GM18951 (cell line): Measurements from ENCODE around the gene SLC5A11.
"Not testable (repeated sequence)": the region's sequence is repeated elsewhere in the genome, so short reads cannot be mapped to it uniquely, and the experiment has no call there.

Experiments
- POLR2A ChIP-seq: IDR thresholded peaks from 4 replicates; pipeline ENCODE4 v1.6.1; 2011; ENCODE audit warnings: mild to moderate bottlenecking; ENCODE audit not compliant: insufficient read length, insufficient read depth; ENCODE audit errors: extremely low read depth
- in situ Hi-C: fragments of 300-500 bp; cut with MboI; formaldehyde crosslinking; loops from one replicate; pipeline ENCODE4 v1.12.0; 2022; ENCODE audit warnings: low sequenced_read_pairs, mixed read lengths, inconsistent platforms; ENCODE audit not compliant: unreplicated experiment

Gene SLC5A11, protein sequence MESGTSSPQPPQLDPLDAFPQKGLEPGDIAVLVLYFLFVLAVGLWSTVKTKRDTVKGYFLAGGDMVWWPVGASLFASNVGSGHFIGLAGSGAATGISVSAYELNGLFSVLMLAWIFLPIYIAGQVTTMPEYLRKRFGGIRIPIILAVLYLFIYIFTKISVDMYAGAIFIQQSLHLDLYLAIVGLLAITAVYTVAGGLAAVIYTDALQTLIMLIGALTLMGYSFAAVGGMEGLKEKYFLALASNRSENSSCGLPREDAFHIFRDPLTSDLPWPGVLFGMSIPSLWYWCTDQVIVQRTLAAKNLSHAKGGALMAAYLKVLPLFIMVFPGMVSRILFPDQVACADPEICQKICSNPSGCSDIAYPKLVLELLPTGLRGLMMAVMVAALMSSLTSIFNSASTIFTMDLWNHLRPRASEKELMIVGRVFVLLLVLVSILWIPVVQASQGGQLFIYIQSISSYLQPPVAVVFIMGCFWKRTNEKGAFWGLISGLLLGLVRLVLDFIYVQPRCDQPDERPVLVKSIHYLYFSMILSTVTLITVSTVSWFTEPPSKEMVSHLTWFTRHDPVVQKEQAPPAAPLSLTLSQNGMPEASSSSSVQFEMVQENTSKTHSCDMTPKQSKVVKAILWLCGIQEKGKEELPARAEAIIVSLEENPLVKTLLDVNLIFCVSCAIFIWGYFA

DNA sequence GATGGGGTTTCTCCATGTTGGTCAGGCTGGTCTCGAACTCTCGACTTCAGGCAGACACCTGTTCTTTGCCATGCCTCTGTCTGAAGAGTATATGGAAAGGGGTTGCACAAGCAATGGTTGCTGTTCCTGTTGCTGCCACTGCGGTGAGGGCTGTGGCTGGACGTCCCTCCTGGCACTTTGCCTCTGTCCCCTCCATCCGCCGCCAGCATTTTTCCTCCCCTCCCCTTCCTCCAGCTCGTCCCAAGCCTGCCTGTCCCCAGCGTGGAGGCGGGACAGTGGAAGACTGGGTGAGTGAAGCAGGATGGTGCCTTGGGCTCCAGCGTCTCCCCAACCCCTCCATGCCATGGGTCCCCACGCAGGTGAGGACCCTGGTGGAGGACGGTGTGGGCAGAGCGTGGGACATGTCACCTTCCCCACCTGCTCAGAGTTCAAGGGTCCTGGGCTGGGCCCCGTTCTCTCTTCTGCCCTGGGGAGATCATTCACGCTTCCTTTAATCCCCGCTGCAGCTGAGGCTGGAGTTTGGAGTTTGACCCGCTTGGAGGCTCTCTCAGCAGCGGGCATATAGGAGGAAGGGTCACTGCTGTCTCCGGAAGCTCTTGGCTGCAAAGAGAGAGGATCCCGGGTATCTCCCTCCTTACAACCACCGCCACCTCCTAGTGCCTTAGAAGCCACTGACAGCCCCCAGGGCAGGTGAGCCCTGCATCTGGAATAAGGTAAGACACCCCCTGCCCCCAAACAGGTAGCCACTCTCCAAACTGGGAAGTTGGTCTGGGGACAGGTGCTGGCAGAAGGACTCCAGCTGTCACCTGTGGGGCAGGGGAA is at the start of gene SLC5A11:
SLC5A11 (plus strand) TSS at position 238 of the 822 bp plus-strand sequence. CDS start 12,681 bp downstream, outside the sequence.
- TF ChIP-seq POLR2A, result no peak
- in situ Hi-C loops, result no loop called here

DNA sequence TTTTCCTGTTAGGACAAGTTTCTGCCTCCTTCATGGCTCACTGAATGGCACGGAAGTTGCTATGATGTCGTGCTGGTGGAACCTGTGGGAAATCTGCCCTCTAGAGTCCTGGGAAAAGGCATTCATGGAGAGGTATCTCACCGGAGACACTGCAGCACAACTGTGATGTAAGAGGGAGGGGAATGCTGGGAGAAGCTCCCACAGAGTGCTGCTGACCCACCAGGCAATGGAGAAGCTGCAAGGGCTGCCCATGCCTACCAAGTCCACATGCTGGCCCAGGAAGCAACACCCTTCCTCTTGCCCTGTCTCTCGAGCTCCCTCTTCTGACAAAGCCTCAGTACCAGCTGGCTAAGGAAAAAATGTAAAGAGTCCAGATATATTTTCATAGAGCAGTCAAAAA is 45.2 kb upstream of the SLC5A11 start:
- in situ Hi-C loops, result no loop called here
- no peak for TF ChIP-seq POLR2A

DNA sequence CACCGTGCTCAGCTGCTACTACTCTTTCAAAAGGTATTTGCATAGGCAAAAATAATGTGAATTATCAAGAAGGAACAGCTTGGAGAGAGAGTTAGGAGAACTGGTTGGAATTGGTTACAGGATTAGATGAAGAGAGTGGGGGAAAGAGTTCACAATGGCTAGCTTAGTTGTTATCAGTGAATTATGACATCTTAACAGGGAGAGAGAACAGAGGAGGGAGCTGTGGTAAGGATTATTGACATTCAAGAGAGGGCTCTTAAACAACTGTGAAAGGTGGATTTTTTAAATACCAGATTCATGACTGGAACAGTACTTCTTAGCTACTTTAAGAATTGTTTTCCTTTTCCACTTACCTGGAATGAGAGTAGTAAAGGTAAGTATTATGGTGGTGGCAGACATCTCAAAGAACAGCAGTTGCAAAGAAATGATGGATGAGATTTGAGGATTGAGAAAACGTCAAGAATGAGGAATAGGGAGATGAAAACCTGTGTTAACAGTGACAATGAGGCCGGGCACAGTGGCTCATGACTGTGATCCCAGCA is 43.9 kb upstream of the SLC5A11 start:
- in situ Hi-C loops, result no loop called here
- TF ChIP-seq POLR2A, result no peak

DNA sequence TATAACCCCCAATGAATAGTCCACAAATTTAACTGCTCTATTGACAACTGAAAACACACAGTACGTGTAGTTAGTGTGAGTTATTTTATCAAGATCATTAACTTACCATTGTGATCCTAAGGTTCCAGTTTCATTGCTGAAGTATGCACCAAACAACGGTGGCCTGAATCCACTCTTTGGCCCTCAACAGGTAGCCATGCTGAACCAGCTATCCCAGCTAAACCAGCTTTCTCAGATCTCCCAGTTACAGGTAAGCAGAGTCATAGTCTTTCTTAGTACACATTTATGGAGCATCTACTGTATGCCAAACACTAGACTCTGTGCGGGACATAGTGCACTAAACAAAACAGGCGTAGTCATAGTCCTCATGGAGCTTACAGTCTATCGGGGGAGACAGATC is 40.3 kb upstream of the SLC5A11 start:
- in situ Hi-C loops, result no loop called here
- TF ChIP-seq POLR2A, result no peak

DNA sequence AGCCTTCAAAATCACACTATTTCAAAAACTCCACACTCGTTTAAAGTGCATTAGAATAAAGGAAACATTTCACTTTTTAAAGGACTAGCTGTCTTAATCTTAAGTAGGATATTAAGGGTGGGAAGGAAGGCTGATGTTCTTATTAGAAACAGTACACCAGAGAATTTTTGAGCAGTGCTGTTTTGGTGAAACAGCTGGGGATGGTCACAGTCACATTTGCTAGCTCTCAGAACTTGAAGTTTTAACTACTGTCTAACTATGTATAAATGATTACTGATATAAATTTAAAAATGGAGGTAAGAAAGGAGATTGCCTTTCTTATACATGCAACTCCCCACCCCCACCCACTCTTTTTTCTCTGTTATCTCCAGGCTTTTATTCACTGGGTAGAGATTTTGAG is 38.5 kb upstream of the SLC5A11 start:
- TF ChIP-seq POLR2A, result no peak
- in situ Hi-C loops, result no loop called here

DNA sequence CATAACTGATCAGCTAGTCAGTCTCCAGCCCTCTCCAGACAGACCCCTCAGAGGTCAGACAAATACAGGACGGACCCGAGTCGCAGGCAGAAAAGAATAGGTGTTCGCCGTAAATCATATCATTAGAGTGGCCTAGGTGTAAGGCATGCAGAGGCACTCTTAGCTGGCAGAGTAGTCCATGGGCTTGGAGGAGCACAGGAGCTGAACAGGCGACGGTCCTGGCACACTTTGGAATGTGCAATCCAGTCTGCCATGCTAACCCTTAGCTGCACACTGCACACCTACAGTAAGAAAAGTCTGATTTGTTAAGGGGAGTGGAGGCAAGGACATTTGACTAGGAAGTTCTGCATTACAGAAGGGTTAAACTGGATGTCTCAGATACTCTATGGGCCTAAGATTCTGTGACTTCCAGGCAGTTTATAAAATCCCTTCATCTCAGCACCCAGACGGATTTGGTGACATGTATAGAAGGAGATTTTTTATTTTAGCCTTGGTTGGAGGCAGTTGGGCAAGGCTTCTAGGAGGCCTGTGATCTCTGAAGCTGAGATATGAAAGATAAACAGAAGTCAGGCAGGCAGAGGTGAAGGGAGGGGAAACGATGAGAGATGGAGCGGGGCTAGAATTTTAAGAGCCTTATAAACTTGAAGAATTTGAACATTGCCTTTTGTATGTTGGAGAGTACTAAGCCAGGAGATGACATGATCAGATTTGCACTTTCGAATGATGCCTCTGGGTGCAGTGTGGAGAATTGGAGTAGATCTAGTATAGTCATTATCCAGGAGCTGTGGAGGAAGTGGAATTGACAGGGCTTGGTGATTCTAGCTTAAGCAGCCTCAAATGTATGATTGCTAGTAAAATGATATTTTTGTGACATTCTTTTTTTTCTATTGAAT is 34.6 kb upstream of the SLC5A11 start:
- no peak for TF ChIP-seq POLR2A
- in situ Hi-C loops, result no loop called here

DNA sequence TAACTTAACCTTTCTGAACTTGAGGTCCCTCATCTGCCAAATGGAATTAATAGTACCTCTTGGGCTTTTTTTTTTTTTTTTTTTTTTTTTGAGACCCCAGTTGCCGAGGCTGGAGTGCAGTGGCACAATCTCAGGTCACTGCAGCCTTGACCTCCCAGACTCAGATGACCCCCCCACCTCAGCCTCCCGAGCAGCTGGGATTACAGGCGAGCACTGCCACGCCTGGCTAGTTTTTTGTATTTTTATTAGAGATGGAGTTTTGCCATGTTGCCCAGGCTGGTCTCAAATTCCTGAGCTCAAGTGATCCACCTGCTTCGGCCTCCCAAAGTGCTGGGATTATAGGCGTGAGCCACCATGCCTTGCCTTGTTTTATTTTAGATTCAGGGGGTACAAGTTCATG is 33.0 kb upstream of the SLC5A11 start:
- in situ Hi-C loops, result not testable (repeated sequence)

DNA sequence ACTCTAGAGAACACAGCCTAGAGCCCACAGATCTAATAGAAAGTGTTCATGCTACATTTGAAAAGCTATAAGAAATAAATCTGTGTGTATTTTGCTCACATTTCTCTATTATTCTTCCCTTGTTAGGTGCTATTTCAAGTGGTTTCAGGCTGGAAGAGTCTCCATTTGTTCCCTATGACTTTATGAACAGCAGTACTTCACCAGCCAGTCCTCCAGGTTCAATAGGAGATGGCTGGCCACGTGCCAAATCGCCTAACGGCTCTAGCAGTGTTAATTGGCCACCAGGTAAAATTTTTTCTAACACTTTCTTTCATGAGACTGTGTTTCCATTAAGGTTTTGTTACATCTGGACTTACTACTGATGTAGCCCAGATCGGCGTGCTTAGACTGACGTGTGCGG is 30.7 kb upstream of the SLC5A11 start:
- in situ Hi-C loops, result no loop called here
- no peak for TF ChIP-seq POLR2A

DNA sequence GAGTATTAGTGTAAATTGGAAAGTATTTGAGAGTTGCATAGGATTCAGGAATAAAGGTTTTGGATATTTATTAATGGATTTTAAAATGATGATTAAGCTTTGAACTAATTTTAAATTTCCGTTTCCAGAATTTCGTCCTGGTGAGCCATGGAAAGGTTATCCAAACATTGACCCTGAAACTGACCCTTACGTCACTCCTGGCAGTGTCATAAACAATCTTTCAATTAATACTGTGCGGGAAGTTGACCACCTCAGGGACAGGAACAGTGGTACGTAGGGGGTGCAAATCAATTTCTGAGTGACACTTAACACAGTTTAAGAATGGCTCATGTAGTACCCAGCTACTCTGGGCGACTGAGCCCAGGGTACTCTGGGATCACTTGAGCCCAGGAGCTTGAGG is 29.1 kb upstream of the SLC5A11 start:
- TF ChIP-seq POLR2A, result no peak
- in situ Hi-C loops, result no loop called here

DNA sequence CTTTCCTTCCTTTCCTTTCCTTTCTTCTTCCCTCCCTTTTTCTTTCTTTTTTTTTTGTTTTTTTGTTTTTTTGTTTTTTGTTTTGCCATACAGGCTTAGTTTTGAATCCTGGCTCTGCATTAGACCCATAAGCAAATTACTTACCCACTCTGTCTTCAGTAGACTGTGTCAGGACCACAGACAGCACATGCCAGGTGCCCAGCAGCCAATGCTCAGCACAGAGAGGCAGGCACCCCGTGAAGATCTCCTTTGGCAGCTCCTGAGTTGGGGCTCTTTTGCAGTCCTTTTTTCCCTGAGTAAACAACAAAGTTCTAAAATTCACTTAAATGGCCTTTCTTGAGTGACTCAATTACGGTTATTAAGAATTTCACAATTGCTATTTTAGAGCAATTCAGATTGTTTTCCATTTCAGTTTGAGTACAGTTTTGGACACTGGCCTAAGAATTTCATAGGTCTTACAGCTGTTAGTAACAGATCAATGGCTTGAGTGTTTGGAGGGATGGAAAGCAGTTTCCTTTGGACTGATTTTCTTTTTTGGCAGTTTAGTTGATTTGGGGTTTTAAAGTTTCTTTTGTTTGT is 26.2 kb upstream of the SLC5A11 start:
- no peak for TF ChIP-seq POLR2A
- in situ Hi-C loops, result no loop called here

DNA sequence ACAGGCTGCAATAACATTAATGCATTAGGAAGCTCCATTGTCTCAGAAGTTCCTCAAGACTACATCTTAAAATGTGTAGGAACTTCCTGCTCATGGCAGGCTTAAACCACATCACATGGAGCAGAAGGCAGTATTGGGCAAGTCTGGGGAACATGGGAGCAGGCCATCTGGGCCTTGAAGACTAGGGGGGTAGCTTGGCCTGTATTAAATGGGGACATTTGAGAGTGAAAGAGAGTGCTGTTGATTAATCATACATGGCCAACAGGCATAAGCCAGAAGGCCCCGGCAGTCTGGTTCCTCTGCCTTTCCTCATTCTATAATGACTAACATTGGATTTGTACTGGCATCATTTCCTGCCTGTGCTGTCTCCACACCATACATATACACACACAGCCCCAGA is 25.2 kb upstream of the SLC5A11 start:
- TF ChIP-seq POLR2A, result no peak
- in situ Hi-C loops, result no loop called here

DNA sequence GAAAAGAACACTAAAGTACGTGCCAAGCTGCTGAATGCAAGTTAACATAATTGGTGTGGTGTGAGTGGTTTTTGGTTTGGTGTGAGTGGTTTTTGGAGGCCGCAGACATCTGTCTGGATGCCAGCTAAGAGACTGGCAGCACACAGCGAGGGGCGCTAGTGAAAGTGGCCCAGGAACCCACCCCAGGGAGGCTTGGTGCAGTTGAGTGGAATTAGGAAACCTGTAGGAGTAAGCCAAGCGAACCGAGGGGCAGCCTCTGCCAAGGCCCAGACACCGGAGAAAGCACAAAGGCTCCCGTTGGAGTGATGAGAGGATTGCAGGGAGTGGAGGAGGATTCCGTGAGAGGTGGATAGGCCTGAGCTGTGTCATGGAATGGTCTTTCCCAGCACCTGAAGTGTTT is 24.6 kb upstream of the SLC5A11 start:
- in situ Hi-C loops, result no loop called here
- TF ChIP-seq POLR2A, result no peak
